Gastroesophageal sphincter (tissue), 4 donors: ENCODE results near the gene RAMACL. TPM values are rescaled to one million over a fixed set of nuclear protein-coding genes. Genes with fewer than 3 reads are reported as not detected.

ENCODE experiments used
- ATAC-seq: fragments of 150-250 bp; one replicate; pipeline ENCODE4 v1.9.1; 2016; ENCODE audit warnings: mild to moderate bottlenecking, moderate library complexity
- H3K27ac ChIP-seq, 4 donors: fragments of 200-600 bp; sonication (generic) in 3 of 4; 1 replicate in 3 of 4; 2 replicates in 1 of 4; pipeline ENCODE4 v1.5.1; 2016 to 2019
- H3K27me3 ChIP-seq: fragments of 200-600 bp; sonication (generic); one replicate; pipeline ENCODE4 v1.5.1; 2019
- H3K36me3 ChIP-seq, 2 donors: fragments of 200-600 bp; sonication (generic); one replicate each; pipeline ENCODE4 v1.5.1; 2019; ENCODE audit warnings: control low read depth in 1 of 2
- H3K4me1 ChIP-seq, 3 donors: fragments of 200-600 bp; sonication (generic); 1 replicate in 2 of 3; 2 replicates in 1 of 3; pipeline ENCODE4 v1.5.1; 2016 to 2019; ENCODE audit warnings: control low read depth in 2 of 3
- H3K4me3 ChIP-seq, 2 donors: fragments of 200-600 bp; sonication (generic); one replicate each; pipeline ENCODE4 v1.5.1; 2019; ENCODE audit warnings: mild to moderate bottlenecking in 1 of 2, moderate library complexity in 1 of 2
- H3K9me3 ChIP-seq, 3 donors: fragments of 200-600 bp; sonication (generic); one replicate each; pipeline ENCODE4 v1.5.1; 2017 to 2019; ENCODE audit warnings: control low read depth in 2 of 3
- EP300 ChIP-seq: sonication (generic); formaldehyde crosslinking; IDR thresholded peaks from one replicate; pipeline ENCODE4 v1.6.1; 2017; ENCODE audit warnings: antibody characterized with exemption, mild to moderate bottlenecking
- POLR2A ChIP-seq, 2 donors: fragments of 450-650 bp; IDR thresholded peaks; one replicate each; pipeline ENCODE4 v1.6.1; 2017; ENCODE audit warnings: antibody characterized with exemption in 2 of 2, mild to moderate bottlenecking in 2 of 2, moderate library complexity in 1 of 2
- POLR2AphosphoS5 ChIP-seq: sonication (generic); formaldehyde crosslinking; IDR thresholded peaks from one replicate; pipeline ENCODE4 v1.6.1; 2017; ENCODE audit warnings: antibody characterized with exemption
- WGBS, 2 donors: methylation state at CpG; one replicate each; pipeline ENCODE4 v1.1.5; 2018; ENCODE audit warnings: low coverage in 1 of 2; 5-methylcytosine and 5-hydroxymethylcytosine counted together
- total RNA-seq, 4 donors: library from RNA; depleted of rRNA; stranded (reverse); fragments of >200 nt; gene quantifications; one replicate each; pipeline ENCODE4 v1.1.0, GENCODE V29; 2016
- TF ChIP-seq, protein P1 (sequence below), 4 experiments: fragments of 200-600 bp in 2 of 4; fragments of 450-650 bp in 2 of 4; sonication (generic) in 1 of 4; IDR thresholded peaks; one replicate each; pipeline ENCODE4 v1.5.1; 2017 to 2019; ENCODE audit warnings: antibody characterized with exemption in 4 of 4, mild to moderate bottlenecking in 2 of 4, moderate library complexity in 2 of 4

The RAMACL gene
- total RNA-seq, 4 donors from 2014 or later, result 0.27 to 2.5 (median 1.7) TPM

DNA sequence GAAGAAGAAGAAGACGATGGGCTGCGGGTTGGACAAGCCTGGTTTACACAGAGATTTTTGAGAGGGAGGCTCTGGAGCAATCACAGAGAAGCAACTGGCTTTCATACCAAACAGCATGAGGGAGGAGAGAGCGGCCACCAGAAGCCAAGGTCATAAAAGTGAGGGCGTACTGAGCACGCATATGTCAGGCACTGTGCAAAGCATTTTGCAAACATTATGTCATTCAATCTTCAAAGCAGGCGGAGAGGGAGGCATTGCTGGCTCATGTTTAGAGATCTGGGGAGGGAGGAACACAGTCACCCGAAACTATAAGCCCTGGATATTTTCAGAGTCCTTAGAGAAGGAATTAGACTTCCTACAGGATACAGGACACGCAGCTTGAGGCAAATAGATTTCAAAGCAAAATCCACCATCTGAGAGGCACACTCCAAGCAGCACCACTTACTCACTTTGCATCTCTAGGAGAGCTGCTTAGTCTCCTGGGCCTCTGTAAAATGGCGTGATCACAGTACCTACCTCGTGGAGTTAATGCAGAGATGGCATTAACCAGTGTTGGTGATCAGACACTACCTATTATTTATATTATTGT is 24.6 kb downstream of the RAMACL start:
- H3K36me3 ChIP-seq, result peaks cover 0 to 18% of the 10 kb centered on the region in 2 donors
- TF ChIP-seq, protein P1, sequence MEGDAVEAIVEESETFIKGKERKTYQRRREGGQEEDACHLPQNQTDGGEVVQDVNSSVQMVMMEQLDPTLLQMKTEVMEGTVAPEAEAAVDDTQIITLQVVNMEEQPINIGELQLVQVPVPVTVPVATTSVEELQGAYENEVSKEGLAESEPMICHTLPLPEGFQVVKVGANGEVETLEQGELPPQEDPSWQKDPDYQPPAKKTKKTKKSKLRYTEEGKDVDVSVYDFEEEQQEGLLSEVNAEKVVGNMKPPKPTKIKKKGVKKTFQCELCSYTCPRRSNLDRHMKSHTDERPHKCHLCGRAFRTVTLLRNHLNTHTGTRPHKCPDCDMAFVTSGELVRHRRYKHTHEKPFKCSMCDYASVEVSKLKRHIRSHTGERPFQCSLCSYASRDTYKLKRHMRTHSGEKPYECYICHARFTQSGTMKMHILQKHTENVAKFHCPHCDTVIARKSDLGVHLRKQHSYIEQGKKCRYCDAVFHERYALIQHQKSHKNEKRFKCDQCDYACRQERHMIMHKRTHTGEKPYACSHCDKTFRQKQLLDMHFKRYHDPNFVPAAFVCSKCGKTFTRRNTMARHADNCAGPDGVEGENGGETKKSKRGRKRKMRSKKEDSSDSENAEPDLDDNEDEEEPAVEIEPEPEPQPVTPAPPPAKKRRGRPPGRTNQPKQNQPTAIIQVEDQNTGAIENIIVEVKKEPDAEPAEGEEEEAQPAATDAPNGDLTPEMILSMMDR (IDR thresholded peaks at IDR 0.05), result no peak
- TF ChIP-seq POLR2AphosphoS5 (no peak), EP300 (no peak), POLR2A (IDR thresholded peaks at IDR 0.05) (no peak)
- no peaks in the 10 kb centered on the region for H3K27me3 ChIP-seq
- ATAC-seq, result no peak
- peaks cover 0 to 5% (median 0%) of the 10 kb centered on the region in 3 donors for H3K4me1 ChIP-seq
- no peak overlapping the region for H3K27ac ChIP-seq
- WGBS, 2 donors, result 76 to 91% methylated on average over 5 to 10 of the region's 10 CpGs
- H3K4me3 ChIP-seq, result no peak overlapping the region
- peaks cover 0 to 19% (median 0%) of the 10 kb centered on the region in 3 donors for H3K9me3 ChIP-seq

DNA sequence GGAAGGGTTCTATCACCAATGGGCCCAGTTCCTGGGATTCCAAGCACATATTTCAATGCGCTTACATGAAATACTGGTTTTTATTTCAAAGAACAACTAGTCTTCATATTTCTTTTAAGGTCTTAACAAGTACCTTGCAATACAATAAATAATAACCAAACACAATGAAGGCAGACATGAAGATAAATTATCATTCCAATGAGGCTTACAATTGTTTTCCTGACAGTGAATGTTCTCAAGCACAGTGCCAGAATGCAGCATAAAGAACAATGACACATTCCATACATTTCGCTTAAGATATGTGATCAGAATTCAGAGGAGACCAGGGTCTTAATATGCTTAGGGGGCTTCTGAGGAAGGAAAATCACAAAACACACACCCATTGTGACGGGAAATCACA is 26.3 kb downstream of the RAMACL start:
- Histone ChIP-seq H3K4me1 (peaks cover 0 to 21% (median 0%) of the 10 kb centered on the region in 3 donors), H3K9me3 (peaks cover 0 to 19% (median 0%) of the 10 kb centered on the region in 3 donors)

DNA sequence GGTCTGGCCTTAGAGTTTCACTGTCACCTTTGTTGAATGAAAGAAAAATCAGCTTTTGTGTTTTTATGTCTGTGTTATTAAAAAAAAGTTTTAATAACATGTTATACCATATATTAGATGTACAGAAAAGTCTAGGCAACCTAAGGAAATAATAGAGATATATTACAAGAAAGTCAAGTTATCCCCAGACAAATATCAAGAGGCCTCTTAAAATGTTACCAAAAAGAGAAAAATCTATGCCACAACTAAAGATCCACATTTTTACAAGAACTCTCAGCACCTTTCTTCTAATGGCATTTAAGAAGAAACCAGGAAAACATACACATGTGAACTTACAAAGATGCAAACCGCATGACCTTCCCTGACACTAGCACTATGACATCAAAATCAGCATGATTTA is 26.8 kb downstream of the RAMACL start:
- TF ChIP-seq POLR2A (IDR thresholded peaks at IDR 0.05) (no peak), EP300 (no peak), POLR2AphosphoS5 (no peak)
- TF ChIP-seq, protein P1 (IDR thresholded peaks at IDR 0.05), result no peak
- Histone ChIP-seq H3K27me3 (no peaks in the 10 kb centered on the region), H3K4me1 (peaks cover 0 to 27% (median 0%) of the 10 kb centered on the region in 3 donors), H3K4me3 (no peak overlapping the region), H3K27ac (no peak overlapping the region), H3K36me3 (peaks cover 0 to 12% of the 10 kb centered on the region in 2 donors), H3K9me3 (peaks cover 0 to 19% (median 0%) of the 10 kb centered on the region in 3 donors)
- WGBS, 2 donors, result 90 to 100% methylated on average over 1 of the region's 1 CpG
- no peak for ATAC-seq

More for the DNA sequence above, 26.3 kb downstream of the RAMACL start:
- H3K27me3 ChIP-seq, result no peaks in the 10 kb centered on the region
- WGBS, 2 donors, result 93 to 100% methylated on average over 3 of the region's 3 CpGs
- H3K27ac ChIP-seq, result no peak overlapping the region
- ATAC-seq, result no peak
- H3K36me3 ChIP-seq, result peaks cover 0 to 18% of the 10 kb centered on the region in 2 donors
- H3K4me3 ChIP-seq, result no peak overlapping the region
- TF ChIP-seq, protein P1 (IDR thresholded peaks at IDR 0.05), result no peak
- TF ChIP-seq POLR2A (IDR thresholded peaks at IDR 0.05), result no peak
- no peak for TF ChIP-seq POLR2AphosphoS5
- no peak for TF ChIP-seq EP300

- TF ChIP-seq, protein P1 (IDR thresholded peaks at IDR 0.05), result no peak
- TF ChIP-seq EP300 (no peak), POLR2AphosphoS5 (no peak), POLR2A (IDR thresholded peaks at IDR 0.05) (no peak)
- H3K36me3 ChIP-seq, result peaks cover 0 to 8% of the 10 kb centered on the region in 2 donors
- peaks cover 0 to 31% (median 0%) of the 10 kb centered on the region in 3 donors for H3K4me1 ChIP-seq
- no peak overlapping the region for H3K27ac ChIP-seq
- 98% methylated on average over 5 of the region's 5 CpGs for WGBS, 2 donors
- peaks cover 0 to 19% (median 0%) of the 10 kb centered on the region in 3 donors for H3K9me3 ChIP-seq
- ATAC-seq, result no peak
- H3K4me3 ChIP-seq, result no peak overlapping the region
- no peaks in the 10 kb centered on the region for H3K27me3 ChIP-seq
These were observed 27.3 kb downstream of the RAMACL start for GRCh38 chr6:166559211-166559610.
